Calu3 (cell line): ENCODE results near the gene MTARC1. TPM values are rescaled to one million over a fixed set of nuclear protein-coding genes. Genes with fewer than 3 reads are reported as not detected.

Experiments used
- Bru-seq: library from RNA; stranded (reverse); fragments of 400-500 nt; gene quantifications from one replicate; lab custom pipeline; 2021; lab: Mats Ljungman, UMichigan
- BruChase-seq, 2 experiments: library from RNA; stranded (reverse); fragments of 400-500 nt; gene quantifications; one replicate each; lab custom pipeline; 2021; lab: Mats Ljungman, UMichigan
- BruUV-seq: library from RNA; stranded (reverse); fragments of 400-500 nt; replicated peaks from 2 replicates; lab custom pipeline; 2021; lab: Mats Ljungman, UMichigan
- CTCF ChIA-PET: fragments of 300-600 bp; sonication (Branson Sonifier 250); formaldehyde crosslinking; loops from one replicate; lab custom pipeline; 2022; ENCODE audit warnings: antibody characterized with exemption; lab: Charles Lee
- DNase-seq: peaks from one replicate; pipeline ENCODE4 v3.0.0; 2022
- H3K27ac Mint-ChIP-seq: one replicate; pipeline ENCODE4 v1.8.0; 2022; ENCODE audit warnings: mixed read lengths; ENCODE audit not compliant: unreplicated experiment
- H3K27me3 Mint-ChIP-seq: one replicate; pipeline ENCODE4 v1.8.0; 2022; ENCODE audit warnings: mixed read lengths; ENCODE audit not compliant: unreplicated experiment
- H3K36me3 Mint-ChIP-seq: one replicate; pipeline ENCODE4 v1.8.0; 2022; ENCODE audit warnings: mild to moderate bottlenecking, moderate library complexity, mixed read lengths; ENCODE audit not compliant: insufficient read depth, unreplicated experiment
- H3K4me1 Mint-ChIP-seq: one replicate; pipeline ENCODE4 v1.8.0; 2022; ENCODE audit warnings: mild to moderate bottlenecking, low read depth, mixed read lengths; ENCODE audit not compliant: unreplicated experiment
- H3K4me3 Mint-ChIP-seq: one replicate; pipeline ENCODE4 v1.8.0; 2022; ENCODE audit warnings: mild to moderate bottlenecking, low read depth, moderate library complexity, mixed read lengths; ENCODE audit not compliant: unreplicated experiment
- H3K9me3 Mint-ChIP-seq: one replicate; pipeline ENCODE4 v1.8.0; 2022; ENCODE audit warnings: low read depth, mixed read lengths; ENCODE audit not compliant: unreplicated experiment
- intact Hi-C: fragments of 100-400 bp; cut with micrococcal nuclease; formaldehyde crosslinking; loops from one replicate; pipeline ENCODE4 v1.10.0; 2022; ENCODE audit not compliant: unreplicated experiment
- long read RNA-seq: library from polyadenylated mRNA; stranded (forward); transcript quantifications from one replicate; pipeline ENCODE4 v2.0.0, GENCODE V29; 2022
- total RNA-seq: library from RNA; stranded (reverse); gene quantifications from 2 replicates; pipeline ENCODE4 v1.2.3, GENCODE V29; 2022
- TF ChIP-seq, protein P1 (sequence below): fragments of 200-600 bp; IDR thresholded peaks from one replicate; pipeline ENCODE4 v1.8.0; 2022; ENCODE audit warnings: antibody characterized with exemption; ENCODE audit not compliant: unreplicated experiment

Gene MTARC1
- total RNA-seq = 18.9 and 21.3 TPM in 2 replicates
- percentile 55 among the genes with signal in this experiment for Bru-seq, nascent RNA
- percentile 61 among the genes with signal in this experiment for BruChase-seq, experiment 1, labeled RNA remaining after a 6-hour chase
- BruChase-seq, experiment 2, labeled RNA remaining after a 2-hour chase = percentile 56 among the genes with signal in this experiment
- long read RNA-seq, full-length matches to known transcripts = 26 of 33 reads
- long read RNA-seq, partial matches to known transcripts = 1 of 33 reads
- long read RNA-seq, other reads (novel, unspliced or antisense) = 6 of 33 reads

- peak; percentile 80 for DNase-seq
- intact Hi-C loops = no loop called here
- H3K4me3 Mint-ChIP-seq = peak within 1 kb of the TSS; percentile 93
- H3K36me3 Mint-ChIP-seq = peaks cover 26% of the 10 kb centered on the region
- TF ChIP-seq, protein P1, sequence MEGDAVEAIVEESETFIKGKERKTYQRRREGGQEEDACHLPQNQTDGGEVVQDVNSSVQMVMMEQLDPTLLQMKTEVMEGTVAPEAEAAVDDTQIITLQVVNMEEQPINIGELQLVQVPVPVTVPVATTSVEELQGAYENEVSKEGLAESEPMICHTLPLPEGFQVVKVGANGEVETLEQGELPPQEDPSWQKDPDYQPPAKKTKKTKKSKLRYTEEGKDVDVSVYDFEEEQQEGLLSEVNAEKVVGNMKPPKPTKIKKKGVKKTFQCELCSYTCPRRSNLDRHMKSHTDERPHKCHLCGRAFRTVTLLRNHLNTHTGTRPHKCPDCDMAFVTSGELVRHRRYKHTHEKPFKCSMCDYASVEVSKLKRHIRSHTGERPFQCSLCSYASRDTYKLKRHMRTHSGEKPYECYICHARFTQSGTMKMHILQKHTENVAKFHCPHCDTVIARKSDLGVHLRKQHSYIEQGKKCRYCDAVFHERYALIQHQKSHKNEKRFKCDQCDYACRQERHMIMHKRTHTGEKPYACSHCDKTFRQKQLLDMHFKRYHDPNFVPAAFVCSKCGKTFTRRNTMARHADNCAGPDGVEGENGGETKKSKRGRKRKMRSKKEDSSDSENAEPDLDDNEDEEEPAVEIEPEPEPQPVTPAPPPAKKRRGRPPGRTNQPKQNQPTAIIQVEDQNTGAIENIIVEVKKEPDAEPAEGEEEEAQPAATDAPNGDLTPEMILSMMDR = no peak
- H3K9me3 Mint-ChIP-seq = no peaks in the 10 kb centered on the region
- H3K27ac Mint-ChIP-seq = peak within 1 kb of the TSS; percentile 77
- no peaks in the 10 kb centered on the region for H3K27me3 Mint-ChIP-seq
- H3K4me1 Mint-ChIP-seq = peaks cover 18% of the 10 kb centered on the region
- no TSS peak for BruUV-seq
- CTCF ChIA-PET = interaction anchor here (0.6 to 1.4 kb wide), 3 partner anchors 10 to 52 kb away, joined by 3 to 4 read pairs (median 3); no protein-coding TSS in a partner anchor
Measured at GRCh38 chr1:220786337-220787068, at the start of gene MTARC1. TSS of gene MTARC1 (plus strand) at chr1:220786913. CDS start at chr1:220786945, 32 bp downstream.

DNA sequence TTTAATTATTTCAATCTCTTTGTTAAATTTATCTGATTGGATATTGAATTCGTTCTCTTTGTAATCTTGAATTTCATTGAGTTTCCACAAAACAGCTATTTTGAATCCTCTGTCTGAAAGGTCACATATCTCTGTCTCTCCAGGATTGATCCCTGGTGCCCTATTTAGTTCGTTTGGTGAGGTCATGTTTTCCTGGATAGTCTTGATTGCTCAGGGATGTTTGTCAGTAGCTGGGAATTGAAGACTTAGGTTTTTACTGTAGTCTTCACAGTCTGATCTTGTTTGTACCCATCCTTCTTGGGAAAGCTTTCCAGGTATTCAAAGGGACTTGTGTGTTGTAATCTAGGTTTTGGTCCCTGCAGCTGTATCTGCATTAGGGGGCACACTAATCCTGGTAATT is 45.4 kb upstream of the MTARC1 start:
- TF ChIP-seq, protein P1 = no peak
- no peak overlapping the region for H3K4me3 Mint-ChIP-seq
- H3K36me3 Mint-ChIP-seq = no peaks in the 10 kb centered on the region
- no peaks in the 10 kb centered on the region for H3K4me1 Mint-ChIP-seq
- intact Hi-C loops = no loop called here
- no peaks in the 10 kb centered on the region for H3K9me3 Mint-ChIP-seq
- CTCF ChIA-PET = no interaction called here
- H3K27ac Mint-ChIP-seq = no peak overlapping the region
- no TSS peak for BruUV-seq
- no peak for DNase-seq
- H3K27me3 Mint-ChIP-seq = no peaks in the 10 kb centered on the region

DNA sequence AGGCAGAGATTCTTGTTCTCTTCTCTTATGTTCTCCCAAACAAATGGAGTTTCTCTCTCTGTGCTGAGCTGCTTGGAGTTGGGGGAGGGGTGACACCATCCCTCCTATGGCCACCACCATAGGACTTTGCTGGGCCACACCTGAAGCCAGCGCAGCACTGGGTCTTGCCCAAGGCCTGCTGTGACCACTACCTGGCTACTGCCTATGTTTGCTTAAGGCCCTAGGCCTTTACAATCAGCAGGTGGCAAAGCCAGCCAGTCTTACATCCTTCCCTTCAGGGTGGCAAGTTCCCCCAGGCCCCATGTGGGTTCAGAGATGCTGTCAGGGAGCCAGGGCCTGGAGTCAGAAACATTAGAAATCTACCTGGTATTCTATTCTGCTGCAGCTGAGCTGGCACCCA is 44.9 kb upstream of the MTARC1 start:
- H3K27me3 Mint-ChIP-seq = no peaks in the 10 kb centered on the region
- BruUV-seq = no TSS peak
- TF ChIP-seq, protein P1 = no peak
- H3K27ac Mint-ChIP-seq = no peak overlapping the region
- DNase-seq = no peak
- H3K36me3 Mint-ChIP-seq = no peaks in the 10 kb centered on the region
- CTCF ChIA-PET = no interaction called here
- H3K4me3 Mint-ChIP-seq = no peak overlapping the region
- no peaks in the 10 kb centered on the region for H3K4me1 Mint-ChIP-seq
- no peaks in the 10 kb centered on the region for H3K9me3 Mint-ChIP-seq
- intact Hi-C loops = no loop called here

- TF ChIP-seq, protein P1 = no peak
- no peak overlapping the region for H3K27ac Mint-ChIP-seq
- H3K9me3 Mint-ChIP-seq = no peaks in the 10 kb centered on the region
Measured at GRCh38 chr1:220742520-220742919, 44.2 kb upstream of the MTARC1 start.

More at GRCh38 chr1:220742520-220742919, 44.2 kb upstream of the MTARC1 start:
- no TSS peak for BruUV-seq
- CTCF ChIA-PET = no interaction called here
- Mint-ChIP-seq H3K27me3 (no peaks in the 10 kb centered on the region), H3K4me1 (peaks cover 7% of the 10 kb centered on the region), H3K36me3 (no peaks in the 10 kb centered on the region), H3K4me3 (no peak overlapping the region)
- intact Hi-C loops = no loop called here
- DNase-seq = no peak
